Measurements from ENCODE around the gene ABCC1. TPM values are rescaled to one million over a fixed set of nuclear protein-coding genes. Genes with fewer than 3 reads are reported as not detected.
"Not testable (repeated sequence)": the region's sequence is repeated elsewhere in the genome, so short reads cannot be mapped to it uniquely, and the experiment has no call there.

ABCC1 gene
- total RNA-seq, 1 experiment from 2014 or later = 61.9 TPM

GRCh38 chr16:16158741-16159374 lies 209.4 kb downstream of the ABCC1 start:
- no peak for TF ChIP-seq ZNF281 (CRISPR knock-in tag; IDR thresholded peaks at IDR 0.05)
- TF ChIP-seq E2F5 (CRISPR knock-in tag; IDR thresholded peaks at IDR 0.05) = no peak
- no peak for TF ChIP-seq SMAD3 (CRISPR knock-in tag; IDR thresholded peaks at IDR 0.05; ENCODE audit: borderline replicate concordance)
- no peak for TF ChIP-seq ZNF263 (CRISPR knock-in tag; IDR thresholded peaks at IDR 0.05; ENCODE audit: low read depth)

GRCh38 chr16:16159662-16160061 lies 210.2 kb downstream of the ABCC1 start:
- H3K36me3 Mint-ChIP-seq = peaks cover 22% of the 10 kb centered on the region
- no peak for TF ChIP-seq ZNF512 (CRISPR knock-in tag; IDR thresholded peaks at IDR 0.05; ENCODE audit: borderline replicate concordance)
- no peak for TF ChIP-seq ATF1 (CRISPR knock-in tag; IDR thresholded peaks at IDR 0.05)
- no peak for TF ChIP-seq NFATC4 (CRISPR knock-in tag; IDR thresholded peaks at IDR 0.05)
- no peak for TF ChIP-seq ZMAT4 (CRISPR knock-in tag; IDR thresholded peaks at IDR 0.05)
- ChIA-PET CTCF (interaction anchor here (0.5 kb wide), 1 partner anchor 295 kb away, joined by 3 read pairs; no protein-coding TSS in a partner anchor), POLR2A (no interaction called here)
- no peak overlapping the region for H3K4me3 Mint-ChIP-seq
- no peak for DNase-seq (ENCODE audit: low spot score)
- H3K4me1 Mint-ChIP-seq = no peaks in the 10 kb centered on the region
- H3K27me3 Mint-ChIP-seq (ENCODE audit: low read depth) = peaks cover 2% of the 10 kb centered on the region
- H3K9me3 Mint-ChIP-seq = peaks cover 61% of the 10 kb centered on the region
- no peak for ATAC-seq
- no peak overlapping the region for H3K27ac Mint-ChIP-seq

More at GRCh38 chr16:16158741-16159374, 209.4 kb downstream of the ABCC1 start:
- peaks cover 2% of the 10 kb centered on the region for H3K27me3 Mint-ChIP-seq (ENCODE audit: low read depth)
- H3K4me1 Mint-ChIP-seq = no peaks in the 10 kb centered on the region
- ChIA-PET CTCF (no interaction called here), POLR2A (no interaction called here)
- H3K36me3 Mint-ChIP-seq = peaks cover 22% of the 10 kb centered on the region
- H3K9me3 Mint-ChIP-seq = peaks cover 56% of the 10 kb centered on the region
- no peak overlapping the region for H3K27ac Mint-ChIP-seq
- ATAC-seq (no peak), DNase-seq (ENCODE audit: low spot score) (no peak)
- H3K4me3 Mint-ChIP-seq = no peak overlapping the region

GRCh38 chr16:16161319-16161718 lies 211.9 kb downstream of the ABCC1 start:
- H3K4me3 Mint-ChIP-seq = no peak overlapping the region
- H3K9me3 Mint-ChIP-seq = peaks cover 54% of the 10 kb centered on the region
- no peak overlapping the region for H3K27ac Mint-ChIP-seq
- H3K4me1 Mint-ChIP-seq = no peaks in the 10 kb centered on the region
- ChIA-PET POLR2A (no interaction called here), CTCF (no interaction called here)
- peaks cover 22% of the 10 kb centered on the region for H3K36me3 Mint-ChIP-seq
- peaks cover 2% of the 10 kb centered on the region for H3K27me3 Mint-ChIP-seq (ENCODE audit: low read depth)
- ATAC-seq (no peak), DNase-seq (ENCODE audit: low spot score) (no peak)
- TF ChIP-seq ATF6 (CRISPR knock-in tag; IDR thresholded peaks at IDR 0.05) (no peak), IRF1 (CRISPR knock-in tag; IDR thresholded peaks at IDR 0.05) (no peak), ZNF317 (CRISPR knock-in tag; IDR thresholded peaks at IDR 0.05; ENCODE audit: borderline replicate concordance, low read depth) (no peak), ATF2 (CRISPR knock-in tag; IDR thresholded peaks at IDR 0.05; ENCODE audit: borderline replicate concordance, low read depth) (no peak), ZNF423 (CRISPR knock-in tag; IDR thresholded peaks at IDR 0.05) (no peak)

- H3K4me1 Mint-ChIP-seq; DNase-seq (ENCODE audit: low spot score); H3K27me3 Mint-ChIP-seq (ENCODE audit: low read depth); CTCF ChIA-PET; POLR2A ChIA-PET; ATAC-seq; H3K4me3 Mint-ChIP-seq; H3K27ac Mint-ChIP-seq: not testable (repeated sequence)
- Mint-ChIP-seq H3K36me3 (peaks cover 22% of the 10 kb centered on the region), H3K9me3 (peaks cover 54% of the 10 kb centered on the region)
Measured at GRCh38 chr16:16161840-16162239, 212.4 kb downstream of the ABCC1 start.

Data from WTC11 (cell line).